GM10248 (cell line): ENCODE measurements around the gene PRELP.
"Not testable (repeated sequence)": the region's sequence is repeated elsewhere in the genome, so short reads cannot be mapped to it uniquely, and the experiment has no call there.

ENCODE experiments used
- CTCF ChIA-PET: fragments of 300-600 bp; sonication (Branson Sonifier 250); formaldehyde crosslinking; extraction: SDS; loops from one replicate; lab custom pipeline; 2021; ENCODE audit warnings: antibody characterized with exemption; lab: Yijun Ruan, JAX
- POLR2A ChIA-PET: fragments of 350-650 bp; sonication (Branson Sonifier 250); formaldehyde crosslinking; extraction: SDS; loops from one replicate; lab custom pipeline; 2020; ENCODE audit warnings: antibody characterized with exemption; lab: Yijun Ruan, JAX
- DNase-seq: peaks from one replicate; pipeline ENCODE4 v3.0.0; 2012; ENCODE audit errors: extremely low spot score
- CTCF ChIP-seq: IDR thresholded peaks from 2 replicates; pipeline ENCODE4 v1.5.1; 2012; ENCODE audit warnings: mild to moderate bottlenecking, low read depth; ENCODE audit errors: extremely low read depth, missing control alignments, control extremely low read depth

Gene PRELP

GRCh38 chr1:203464226-203464625, 11.4 kb upstream of the PRELP start:
- CTCF ChIA-PET, result interaction anchor here (0.8 to 6.4 kb wide), 8 partner anchors 11 to 381 kb away, joined by 4 to 39 read pairs (median 7); partner anchors contain the start of gene PRELP
- POLR2A ChIA-PET, result no interaction called here
- no peak for TF ChIP-seq CTCF
- DNase-seq, result no peak

- ChIA-PET POLR2A (no interaction called here), CTCF (interaction anchor here (0.8 to 6.4 kb wide), 6 partner anchors 11 to 381 kb away, joined by 4 to 39 read pairs (median 10); partner anchors contain the start of gene PRELP)
- TF ChIP-seq CTCF, result no peak
- no peak for DNase-seq
Observed at GRCh38 chr1:203464743-203465142, 10.9 kb upstream of the PRELP start.

- no peak for DNase-seq
- ChIA-PET CTCF (interaction anchor here (1.9 to 6.4 kb wide), 5 partner anchors 12 to 126 kb away, joined by 6 to 39 read pairs (median 12); partner anchors contain the start of gene PRELP), POLR2A (no interaction called here)
- no peak for TF ChIP-seq CTCF
Observed at GRCh38 chr1:203465146-203465798, 10.3 kb upstream of the PRELP start.

GRCh38 chr1:203465948-203466347, 9.7 kb upstream of the PRELP start:
- TF ChIP-seq CTCF, result no peak
- DNase-seq, result no peak
- ChIA-PET POLR2A (no interaction called here), CTCF (interaction anchor here (0.8 to 6.4 kb wide), 10 partner anchors 8 to 251 kb away, joined by 3 to 39 read pairs (median 4); partner anchors contain the start of gene PRELP)

GRCh38 chr1:203466906-203467549, 8.6 kb upstream of the PRELP start:
- POLR2A ChIA-PET, DNase-seq: not testable (repeated sequence)
- CTCF ChIA-PET, result interaction anchor here (0.8 to 6.4 kb wide), 8 partner anchors 9 to 200 kb away, joined by 3 to 39 read pairs (median 4); partner anchors contain the start of gene PRELP

GRCh38 chr1:203467550-203467921, 8.1 kb upstream of the PRELP start:
- TF ChIP-seq CTCF, result no peak
- no peak for DNase-seq
- ChIA-PET CTCF (interaction anchor here (4.8 to 6.4 kb wide), 2 partner anchors 10 to 20 kb away, joined by 28 to 39 read pairs; partner anchors contain the start of gene PRELP), POLR2A (no interaction called here)
